ENCODE measurements around the gene BCAS1.

BCAS1 gene

GRCh38 chr20:53994088-53994487, 76.3 kb downstream of the BCAS1 start:
- TF ChIP-seq CTCF (conservative IDR thresholded peaks at IDR 0.05; ENCODE audit: low read depth, low read length): no peak
- no peak for DNase-seq (ENCODE audit: low read depth)

GRCh38 chr20:53993310-53993709, 77.1 kb downstream of the BCAS1 start:
- H3K4me3 ChIP-seq (ENCODE audit: low read depth, low read length): no peak overlapping the region
- no peak for TF ChIP-seq CTCF (conservative IDR thresholded peaks at IDR 0.05; ENCODE audit: low read depth, low read length)
- no peak for DNase-seq (ENCODE audit: low read depth)

More at GRCh38 chr20:53994088-53994487, 76.3 kb downstream of the BCAS1 start:
- no peak overlapping the region for H3K4me3 ChIP-seq (ENCODE audit: low read depth, low read length)

- no peak overlapping the region for H3K4me3 ChIP-seq (ENCODE audit: low read depth, low read length)
- TF ChIP-seq CTCF (conservative IDR thresholded peaks at IDR 0.05; ENCODE audit: low read depth, low read length): no peak
- no peak for DNase-seq (ENCODE audit: low read depth)
Measured at GRCh38 chr20:53990768-53991450, 79.5 kb downstream of the BCAS1 start.

GRCh38 chr20:53990003-53990402, 80.4 kb downstream of the BCAS1 start:
- no peak overlapping the region for H3K4me3 ChIP-seq (ENCODE audit: low read depth, low read length)
- DNase-seq (ENCODE audit: low read depth): no peak
- TF ChIP-seq CTCF (conservative IDR thresholded peaks at IDR 0.05; ENCODE audit: low read depth, low read length): no peak

GRCh38 chr20:53989401-53989800, 81.0 kb downstream of the BCAS1 start:
- H3K4me3 ChIP-seq (ENCODE audit: low read depth, low read length): no peak overlapping the region
- TF ChIP-seq CTCF (conservative IDR thresholded peaks at IDR 0.05; ENCODE audit: low read depth, low read length): no peak
- DNase-seq (ENCODE audit: low read depth): no peak

- no peak for DNase-seq (ENCODE audit: low read depth)
- no peak overlapping the region for H3K4me3 ChIP-seq (ENCODE audit: low read depth, low read length)
- TF ChIP-seq CTCF (conservative IDR thresholded peaks at IDR 0.05; ENCODE audit: low read depth, low read length): no peak
Measured at GRCh38 chr20:53986037-53986650, 84.2 kb downstream of the BCAS1 start.

- no peak for TF ChIP-seq CTCF (conservative IDR thresholded peaks at IDR 0.05; ENCODE audit: low read depth, low read length)
- no peak for DNase-seq (ENCODE audit: low read depth)
Measured at GRCh38 chr20:53985150-53985518, 85.3 kb downstream of the BCAS1 start.

More at GRCh38 chr20:53985150-53985518, 85.3 kb downstream of the BCAS1 start:
- H3K4me3 ChIP-seq (ENCODE audit: low read depth, low read length): no peak overlapping the region
